ENCODE data around the gene ATL1. TPM values are rescaled to one million over a fixed set of nuclear protein-coding genes. Genes with fewer than 3 reads are reported as not detected.

The ATL1 gene
- total and polyA plus RNA-seq, 2 experiments from 2014 or later, result 3.5 to 7.0 TPM

DNA sequence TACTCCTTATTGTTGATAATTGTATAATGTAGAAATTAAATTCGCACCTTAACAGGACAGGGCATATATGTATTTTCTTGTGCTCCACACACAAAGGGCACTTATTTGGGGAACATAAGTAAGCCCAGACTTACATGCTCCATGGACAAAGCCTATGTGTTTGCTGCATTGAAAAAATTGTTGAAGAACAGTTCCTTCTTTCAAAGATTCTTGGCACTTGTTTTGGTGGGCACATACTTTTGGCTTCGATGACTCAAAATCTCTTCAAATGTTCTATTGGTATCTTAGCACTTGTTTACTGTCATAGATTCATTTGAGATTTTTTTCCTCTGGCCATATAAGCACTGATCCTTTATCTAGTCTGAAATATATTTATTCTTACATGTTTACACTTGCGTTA, 26.1 kb upstream of the ATL1 start (continued):
- TF ChIP-seq, protein P1, sequence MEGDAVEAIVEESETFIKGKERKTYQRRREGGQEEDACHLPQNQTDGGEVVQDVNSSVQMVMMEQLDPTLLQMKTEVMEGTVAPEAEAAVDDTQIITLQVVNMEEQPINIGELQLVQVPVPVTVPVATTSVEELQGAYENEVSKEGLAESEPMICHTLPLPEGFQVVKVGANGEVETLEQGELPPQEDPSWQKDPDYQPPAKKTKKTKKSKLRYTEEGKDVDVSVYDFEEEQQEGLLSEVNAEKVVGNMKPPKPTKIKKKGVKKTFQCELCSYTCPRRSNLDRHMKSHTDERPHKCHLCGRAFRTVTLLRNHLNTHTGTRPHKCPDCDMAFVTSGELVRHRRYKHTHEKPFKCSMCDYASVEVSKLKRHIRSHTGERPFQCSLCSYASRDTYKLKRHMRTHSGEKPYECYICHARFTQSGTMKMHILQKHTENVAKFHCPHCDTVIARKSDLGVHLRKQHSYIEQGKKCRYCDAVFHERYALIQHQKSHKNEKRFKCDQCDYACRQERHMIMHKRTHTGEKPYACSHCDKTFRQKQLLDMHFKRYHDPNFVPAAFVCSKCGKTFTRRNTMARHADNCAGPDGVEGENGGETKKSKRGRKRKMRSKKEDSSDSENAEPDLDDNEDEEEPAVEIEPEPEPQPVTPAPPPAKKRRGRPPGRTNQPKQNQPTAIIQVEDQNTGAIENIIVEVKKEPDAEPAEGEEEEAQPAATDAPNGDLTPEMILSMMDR (conservative IDR thresholded peaks at IDR 0.05; ENCODE audit: low read depth in 2 of 2), result no peak
- no peak for TF ChIP-seq ZNF114 (CRISPR knock-in tag; IDR thresholded peaks at IDR 0.05)
- no peak for TF ChIP-seq CREB1 (CRISPR knock-in tag; IDR thresholded peaks at IDR 0.05; ENCODE audit: low read depth)
- TF ChIP-seq EZH2phosphoT487 (IDR thresholded peaks at IDR 0.05; ENCODE audit: unreplicated experiment), result no peak
- no peak for TF ChIP-seq NANOG (IDR thresholded peaks at IDR 0.05; ENCODE audit: borderline replicate concordance)
- TF ChIP-seq, protein P2, sequence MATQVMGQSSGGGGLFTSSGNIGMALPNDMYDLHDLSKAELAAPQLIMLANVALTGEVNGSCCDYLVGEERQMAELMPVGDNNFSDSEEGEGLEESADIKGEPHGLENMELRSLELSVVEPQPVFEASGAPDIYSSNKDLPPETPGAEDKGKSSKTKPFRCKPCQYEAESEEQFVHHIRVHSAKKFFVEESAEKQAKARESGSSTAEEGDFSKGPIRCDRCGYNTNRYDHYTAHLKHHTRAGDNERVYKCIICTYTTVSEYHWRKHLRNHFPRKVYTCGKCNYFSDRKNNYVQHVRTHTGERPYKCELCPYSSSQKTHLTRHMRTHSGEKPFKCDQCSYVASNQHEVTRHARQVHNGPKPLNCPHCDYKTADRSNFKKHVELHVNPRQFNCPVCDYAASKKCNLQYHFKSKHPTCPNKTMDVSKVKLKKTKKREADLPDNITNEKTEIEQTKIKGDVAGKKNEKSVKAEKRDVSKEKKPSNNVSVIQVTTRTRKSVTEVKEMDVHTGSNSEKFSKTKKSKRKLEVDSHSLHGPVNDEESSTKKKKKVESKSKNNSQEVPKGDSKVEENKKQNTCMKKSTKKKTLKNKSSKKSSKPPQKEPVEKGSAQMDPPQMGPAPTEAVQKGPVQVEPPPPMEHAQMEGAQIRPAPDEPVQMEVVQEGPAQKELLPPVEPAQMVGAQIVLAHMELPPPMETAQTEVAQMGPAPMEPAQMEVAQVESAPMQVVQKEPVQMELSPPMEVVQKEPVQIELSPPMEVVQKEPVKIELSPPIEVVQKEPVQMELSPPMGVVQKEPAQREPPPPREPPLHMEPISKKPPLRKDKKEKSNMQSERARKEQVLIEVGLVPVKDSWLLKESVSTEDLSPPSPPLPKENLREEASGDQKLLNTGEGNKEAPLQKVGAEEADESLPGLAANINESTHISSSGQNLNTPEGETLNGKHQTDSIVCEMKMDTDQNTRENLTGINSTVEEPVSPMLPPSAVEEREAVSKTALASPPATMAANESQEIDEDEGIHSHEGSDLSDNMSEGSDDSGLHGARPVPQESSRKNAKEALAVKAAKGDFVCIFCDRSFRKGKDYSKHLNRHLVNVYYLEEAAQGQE (IDR thresholded peaks at IDR 0.05; ENCODE audit: unreplicated experiment), result no peak
- no peak for TF ChIP-seq POLR2AphosphoS5 (IDR thresholded peaks at IDR 0.05; ENCODE audit: low read depth)

GRCh38 chr14:50534416-50534815, 25.5 kb upstream of the ATL1 start:
- no peaks in the 10 kb centered on the region for H4K20me1 ChIP-seq (replicated peaks; ENCODE audit: insufficient read depth)
- H3K36me3 Mint-ChIP-seq (ENCODE audit: low read depth), result peaks cover 17% of the 10 kb centered on the region
- H3K9me3 Mint-ChIP-seq, result peaks cover 20% of the 10 kb centered on the region
- no peaks in the 10 kb centered on the region for H3K27me3 ChIP-seq (ENCODE audit: insufficient read depth)
- no peaks in the 10 kb centered on the region for H3K36me3 ChIP-seq (ENCODE audit: insufficient read depth)
- H3K27ac ChIP-seq (ENCODE audit: low read depth), result no peak overlapping the region
- no peaks in the 10 kb centered on the region for H3K9me2 ChIP-seq (ENCODE audit: insufficient read depth)
- H3K4me3 ChIP-seq, result no peak overlapping the region
- peaks cover 7% of the 10 kb centered on the region for H3K27me3 Mint-ChIP-seq (ENCODE audit: insufficient read depth, low read depth, poor library complexity)
- no peak overlapping the region for H3K27ac Mint-ChIP-seq
- no peak for DNase-seq (ENCODE audit: low spot score)
- H3K4me1 Mint-ChIP-seq, result peaks cover 22% of the 10 kb centered on the region
- no peak for ATAC-seq
- no peak overlapping the region for H3K4me2 ChIP-seq
- H3F3A ChIP-seq (replicated peaks; ENCODE audit: low read depth), result no peaks in the 10 kb centered on the region
- H2AFZ ChIP-seq, result no peak overlapping the region
- peaks cover 17% of the 10 kb centered on the region for H3K4me1 ChIP-seq (ENCODE audit: insufficient read depth)
- H3K79me2 ChIP-seq (replicated peaks; ENCODE audit: insufficient read depth), result peaks cover 23% of the 10 kb centered on the region
- no peak overlapping the region for H3K4me3 Mint-ChIP-seq
- TF ChIP-seq EZH2 (IDR thresholded peaks at IDR 0.05; ENCODE audit: low read depth, unreplicated experiment) (no peak), ZNF331 (CRISPR knock-in tag; IDR thresholded peaks at IDR 0.05; ENCODE audit: low read depth) (no peak), STAT1 (IDR thresholded peaks at IDR 0.05; ENCODE audit: unreplicated experiment) (no peak), POLR2AphosphoS5 (IDR thresholded peaks at IDR 0.05; ENCODE audit: low read depth) (no peak), JUNB (IDR thresholded peaks at IDR 0.05; ENCODE audit: unreplicated experiment) (no peak), ETS1 (IDR thresholded peaks at IDR 0.05) (no peak)
- TF ChIP-seq, protein P1 (conservative IDR thresholded peaks at IDR 0.05; ENCODE audit: low read depth in 2 of 2), result no peak

Data from GM23338 (cell line).